IPS-11a (cell line): Measurements from ENCODE around the gene BBS9.

Source experiments
- H3K4me3 ChIP-seq: one replicate; pipeline ENCODE4 v1.5.1; 2013; ENCODE audit warnings: low read depth, low read length, control low read depth

BBS9 gene

DNA sequence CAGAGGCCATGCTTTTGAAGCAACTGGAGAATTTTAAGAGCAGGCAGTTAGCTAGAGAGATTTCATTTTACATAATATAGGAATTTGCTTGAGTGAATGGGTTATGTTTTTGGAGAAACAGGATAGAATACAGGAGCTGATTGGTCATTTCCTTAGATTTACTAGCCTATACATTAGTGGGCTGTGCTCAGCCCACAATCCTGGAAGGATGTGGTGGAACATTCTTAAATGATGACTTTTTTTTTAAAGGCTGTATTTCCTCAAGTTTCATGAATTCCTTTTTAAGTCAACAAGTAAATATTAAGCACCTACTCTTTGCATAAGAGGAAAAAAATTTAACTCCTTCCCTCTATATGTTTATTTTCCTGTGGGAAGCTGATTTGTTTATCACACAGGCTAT is 461.6 kb downstream of the BBS9 start:
- H3K4me3 ChIP-seq = no peak overlapping the region

DNA sequence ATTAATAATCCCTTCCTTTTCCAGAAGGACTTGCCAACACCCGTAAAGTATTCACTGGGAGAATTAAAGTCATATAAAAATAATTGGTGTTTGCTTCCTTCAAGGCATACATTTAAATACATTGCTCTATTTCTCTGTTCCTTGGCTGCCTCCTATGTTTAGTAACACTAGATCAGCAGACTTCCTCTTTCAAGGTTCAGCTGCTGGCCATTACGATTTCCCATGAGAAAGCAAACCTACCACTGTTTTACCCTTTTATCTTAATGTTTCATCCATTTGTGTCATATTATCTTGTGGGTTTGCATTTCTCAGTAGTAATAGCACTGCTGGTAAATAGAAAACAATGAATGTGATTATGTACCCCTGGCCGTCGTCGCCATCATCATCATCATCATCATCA is 462.1 kb downstream of the BBS9 start:
- no peak overlapping the region for H3K4me3 ChIP-seq

DNA sequence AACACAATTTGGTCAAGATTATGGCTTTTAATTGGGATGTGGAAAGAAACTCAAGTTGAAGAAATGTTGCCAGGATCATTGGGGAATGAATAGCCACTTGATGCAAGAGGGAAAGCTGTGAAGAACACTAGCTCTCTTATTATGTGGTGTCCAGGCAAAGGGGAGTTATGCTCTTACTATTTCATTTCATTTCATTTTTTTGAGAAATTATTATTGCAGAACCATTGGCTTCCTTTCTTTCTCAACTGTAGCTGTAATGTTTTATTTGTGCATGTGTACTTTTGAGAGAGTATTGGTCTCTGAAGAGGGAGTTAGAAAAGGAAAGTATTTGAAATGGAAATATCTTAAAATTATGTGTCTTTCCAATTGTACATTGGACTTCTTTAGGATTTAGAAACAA is 463.4 kb downstream of the BBS9 start:
- H3K4me3 ChIP-seq = no peak overlapping the region

DNA sequence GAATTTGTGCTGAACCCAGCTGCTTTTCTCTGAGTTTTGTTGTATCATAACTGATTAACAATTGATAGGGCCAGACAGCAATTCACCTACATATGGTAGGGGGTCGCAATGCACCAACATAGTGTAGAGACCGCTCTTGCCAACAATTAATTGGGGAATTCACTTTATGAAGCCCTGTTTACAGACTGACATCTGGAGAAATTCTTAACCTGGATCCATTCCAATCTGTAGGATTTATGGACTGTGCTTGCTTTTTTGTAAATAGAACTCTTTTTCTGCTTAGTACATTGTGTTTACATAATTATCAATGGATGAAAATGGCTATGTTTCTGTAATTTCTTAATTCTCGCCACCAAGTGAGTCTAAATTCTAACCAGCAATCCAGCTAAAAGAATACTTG is 464.2 kb downstream of the BBS9 start:
- no peak overlapping the region for H3K4me3 ChIP-seq

DNA sequence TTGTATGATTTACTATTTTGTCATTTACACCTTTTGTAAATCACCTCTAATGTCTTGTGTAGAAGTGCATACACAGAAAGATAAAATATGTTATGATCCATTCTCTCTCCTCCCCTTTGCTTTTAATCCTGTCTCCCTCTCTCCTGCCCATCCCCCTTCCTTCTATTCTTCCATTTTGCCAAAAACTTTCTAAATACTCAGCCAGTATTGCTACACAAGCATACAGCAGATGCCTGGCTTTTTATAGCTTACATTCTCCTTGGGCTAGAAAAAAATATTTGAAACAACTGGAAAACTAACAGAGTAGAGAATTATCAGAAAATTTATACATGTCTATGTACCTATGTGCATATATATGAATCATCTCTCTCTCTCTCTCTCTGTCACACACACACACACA is 467.3 kb downstream of the BBS9 start:
- no peak overlapping the region for H3K4me3 ChIP-seq

DNA sequence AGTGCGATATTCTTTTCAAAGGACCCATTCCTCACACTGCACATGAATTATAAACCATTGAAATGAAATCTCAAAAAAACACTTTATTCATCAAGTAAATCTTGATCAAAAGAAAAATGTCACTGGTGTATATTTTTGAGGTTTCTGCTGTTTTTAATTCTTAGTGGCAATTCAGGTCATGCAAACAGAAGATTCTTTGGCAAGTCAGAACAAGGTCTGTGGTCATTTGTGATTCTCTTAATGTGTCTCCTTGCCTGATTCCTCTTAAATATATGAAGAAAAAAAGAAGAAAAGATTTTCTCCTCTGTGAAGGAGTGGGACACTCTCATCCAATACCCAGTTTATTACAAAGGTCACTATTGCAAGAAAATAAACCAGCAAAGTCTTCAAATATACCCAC is 467.8 kb downstream of the BBS9 start:
- no peak overlapping the region for H3K4me3 ChIP-seq

DNA sequence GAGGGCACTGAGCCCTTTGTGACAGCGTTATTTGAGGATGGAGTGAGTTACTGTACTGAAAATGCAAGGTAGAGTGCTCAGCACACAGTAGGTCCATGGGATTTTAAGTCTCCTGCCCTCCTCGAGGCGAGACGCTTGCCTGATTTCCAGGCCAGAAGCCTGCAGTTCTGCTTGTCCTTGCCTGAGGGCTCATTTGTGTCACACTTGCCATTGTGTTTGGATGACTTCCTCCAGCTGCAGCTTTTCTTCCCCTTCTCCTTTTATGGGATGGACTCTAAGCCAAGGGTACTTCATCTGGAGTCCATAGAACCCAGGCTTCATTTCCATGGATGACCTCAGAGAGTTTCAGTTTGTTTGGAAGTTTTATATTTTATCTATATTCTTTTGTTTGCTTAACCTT is 471.7 kb downstream of the BBS9 start:
- H3K4me3 ChIP-seq = no peak overlapping the region

DNA sequence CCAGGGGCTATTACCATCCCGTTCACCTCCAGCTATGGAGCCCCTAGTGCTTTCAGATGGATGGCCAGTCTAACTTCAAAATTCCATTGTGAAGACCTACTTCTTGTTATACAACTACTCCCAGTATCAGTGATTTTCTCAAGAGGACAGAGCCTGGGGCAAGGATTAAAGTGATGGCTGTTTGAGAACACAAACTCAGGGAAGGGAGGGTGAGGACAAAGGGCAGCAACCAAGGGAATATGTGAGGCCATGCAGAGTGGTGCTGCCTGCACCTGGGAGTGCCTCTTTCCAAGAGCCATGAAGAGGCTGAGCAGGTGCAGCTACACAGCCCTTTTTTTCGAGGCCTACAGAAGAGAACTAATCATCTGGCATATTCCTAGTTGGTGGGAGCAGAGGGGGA is 472.5 kb downstream of the BBS9 start:
- H3K4me3 ChIP-seq = no peak overlapping the region

DNA sequence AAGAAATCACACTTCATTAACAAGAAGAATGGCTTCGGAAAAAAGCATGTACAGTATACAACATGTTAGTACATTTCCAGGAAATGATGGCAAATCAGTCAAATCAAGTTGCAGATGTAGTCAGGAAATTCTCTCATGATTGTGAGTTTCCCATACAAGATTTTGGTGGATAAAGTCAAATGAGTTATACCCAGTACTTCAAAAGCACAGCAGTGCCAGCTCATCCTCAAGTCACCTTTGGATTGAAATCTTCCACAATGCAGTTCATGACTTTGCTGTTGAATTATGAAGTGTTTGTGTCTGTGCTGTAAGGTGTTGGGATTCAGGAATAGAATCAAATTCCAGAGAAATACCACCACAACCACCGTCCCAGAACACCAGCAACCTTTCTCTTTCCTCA is 474.7 kb downstream of the BBS9 start:
- H3K4me3 ChIP-seq = no peak overlapping the region

DNA sequence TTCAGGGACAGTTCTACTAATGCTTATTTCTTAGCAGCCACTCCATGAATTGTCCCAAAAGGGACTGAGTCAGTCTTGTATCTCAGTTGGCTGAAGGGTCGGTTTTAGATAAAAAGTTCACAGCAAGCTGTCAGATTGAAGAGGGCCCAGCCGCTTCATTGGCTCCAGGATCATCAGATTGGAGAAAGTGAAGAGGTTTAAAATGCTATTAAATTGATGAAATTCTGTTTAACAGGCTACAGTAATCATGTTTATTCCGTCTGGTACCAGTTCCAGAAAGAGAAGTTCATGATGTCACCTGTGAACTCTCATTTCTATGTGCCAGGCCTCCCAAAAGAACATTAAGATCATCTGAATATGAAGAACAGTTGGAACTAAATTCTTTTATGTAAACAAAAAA is 481.6 kb downstream of the BBS9 start:
- no peak overlapping the region for H3K4me3 ChIP-seq

DNA sequence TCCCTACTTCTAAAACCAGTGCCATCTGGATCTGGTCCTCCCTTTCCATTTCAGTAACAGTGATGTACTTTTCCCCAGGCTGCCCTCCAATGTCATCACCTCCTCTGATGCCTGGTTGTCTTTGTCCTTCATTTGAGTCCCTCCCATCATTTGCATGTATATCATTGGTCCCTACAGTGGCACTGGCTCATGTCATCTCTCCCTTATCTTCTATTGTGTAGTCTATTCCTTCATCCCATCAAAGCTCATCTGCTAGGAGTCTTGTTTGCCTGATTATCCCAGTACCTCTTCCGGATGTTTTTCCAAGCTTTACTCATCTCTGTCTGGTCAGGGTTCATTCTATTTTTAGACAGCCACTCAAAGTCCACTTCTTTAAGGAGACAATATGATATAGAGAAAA is 483.1 kb downstream of the BBS9 start:
- H3K4me3 ChIP-seq = no peak overlapping the region

DNA sequence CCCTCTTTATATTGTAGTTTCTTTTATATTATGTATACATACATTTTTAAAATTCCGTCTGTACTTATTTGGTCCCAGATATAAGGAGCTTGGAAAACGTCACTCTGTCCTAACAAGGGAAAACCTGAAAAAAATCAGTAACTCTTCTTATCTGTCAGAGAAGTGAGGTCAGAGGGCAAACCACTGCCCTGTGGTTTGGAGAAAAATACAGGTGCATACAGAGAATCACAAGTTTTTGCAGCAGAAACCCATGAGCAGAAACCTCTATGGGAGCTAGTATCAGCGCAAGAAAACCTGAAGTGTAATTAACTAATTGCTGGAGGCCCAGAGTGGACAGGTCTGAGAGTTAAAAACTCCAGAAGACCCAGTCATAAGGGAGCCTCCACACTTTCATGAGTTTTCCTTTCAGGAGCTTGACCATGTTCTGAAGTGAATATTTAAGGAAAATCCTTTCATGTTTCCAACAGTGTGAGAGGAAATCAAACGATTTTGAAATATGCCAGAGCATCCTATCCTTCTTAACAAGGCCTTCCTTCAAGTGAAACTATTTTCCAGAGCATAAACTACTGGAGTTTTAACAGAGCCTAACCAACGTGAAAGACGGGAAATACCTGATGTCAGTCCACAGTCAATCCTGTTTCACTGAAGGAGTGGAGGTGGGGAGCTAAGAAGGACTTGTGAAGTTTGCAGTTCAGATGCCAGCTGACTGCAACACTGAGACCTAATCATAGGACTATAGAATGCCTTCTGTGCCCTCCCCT is 485.2 kb downstream of the BBS9 start:
- H3K4me3 ChIP-seq = no peak overlapping the region

DNA sequence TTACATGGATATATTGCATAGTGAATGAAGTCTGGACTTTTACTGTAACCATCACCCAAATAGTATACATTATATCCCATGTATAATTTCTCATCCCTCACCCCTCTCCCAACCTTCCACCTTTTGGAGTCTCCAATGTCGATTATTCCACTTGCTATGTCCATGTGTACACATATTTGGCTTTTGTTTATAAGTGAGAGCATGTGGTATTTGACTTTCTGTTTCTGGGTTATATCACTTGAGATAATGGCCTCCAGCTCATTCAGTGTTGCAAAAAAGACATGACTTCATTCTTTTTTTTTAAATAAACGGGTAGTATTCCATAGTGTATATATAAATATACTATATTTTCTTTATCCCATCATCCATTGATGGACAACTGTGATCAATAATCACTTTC is 487.4 kb downstream of the BBS9 start:
- no peak overlapping the region for H3K4me3 ChIP-seq

DNA sequence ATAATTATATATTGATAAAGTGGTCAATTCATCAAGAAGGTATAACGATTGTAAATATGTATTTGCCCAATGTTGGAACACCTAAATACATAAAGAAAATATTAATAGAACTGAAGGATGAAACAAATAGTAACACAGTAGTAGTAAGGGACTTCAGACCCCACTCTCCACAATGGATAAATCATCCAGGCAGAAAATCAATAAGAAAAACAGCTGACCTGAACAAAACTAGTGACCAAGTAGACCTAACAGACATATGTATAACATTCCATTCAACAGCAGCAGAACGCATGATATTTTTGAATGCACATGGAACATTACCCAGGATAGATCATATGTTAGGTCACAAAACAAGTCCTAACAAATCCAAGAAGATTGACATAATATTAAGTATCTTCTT is 489.9 kb downstream of the BBS9 start:
- no peak overlapping the region for H3K4me3 ChIP-seq

DNA sequence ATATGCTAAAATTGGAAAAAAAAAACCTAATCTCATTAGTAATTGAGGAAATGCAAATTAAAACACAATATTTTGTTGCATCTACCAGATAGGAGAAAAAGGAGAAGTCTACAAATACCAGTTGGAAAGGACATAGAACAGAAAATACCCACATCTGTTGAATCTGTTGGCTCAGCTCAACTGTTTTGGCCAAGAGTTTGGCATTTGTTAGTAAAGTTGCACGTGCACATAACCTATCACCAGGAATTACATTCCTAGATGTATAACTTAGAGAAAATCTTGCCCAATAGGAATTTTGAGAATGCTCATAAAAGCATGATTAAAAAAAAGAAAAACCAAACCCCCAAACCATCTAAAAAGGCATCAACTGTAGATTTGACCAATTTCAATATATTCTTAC is 493.9 kb downstream of the BBS9 start:
- no peak overlapping the region for H3K4me3 ChIP-seq

DNA sequence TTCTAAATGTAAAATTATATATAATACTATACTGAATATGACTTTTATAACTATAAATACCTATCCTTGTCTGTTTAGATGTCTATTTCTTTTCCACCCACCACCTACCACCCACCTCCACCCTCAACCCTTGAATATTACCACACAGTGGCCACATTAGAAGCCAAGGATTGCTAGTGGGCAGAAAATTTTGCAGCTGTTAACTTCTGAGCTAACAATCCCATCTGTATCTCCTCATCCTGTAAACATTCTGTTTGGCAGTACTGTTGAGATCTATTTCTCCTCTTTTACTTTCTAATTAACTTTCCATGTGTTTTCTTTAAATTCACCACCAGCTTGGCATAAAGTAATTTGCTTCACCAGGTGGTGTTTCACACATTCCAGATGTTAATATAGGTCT is 494.9 kb downstream of the BBS9 start:
- H3K4me3 ChIP-seq = no peak overlapping the region

DNA sequence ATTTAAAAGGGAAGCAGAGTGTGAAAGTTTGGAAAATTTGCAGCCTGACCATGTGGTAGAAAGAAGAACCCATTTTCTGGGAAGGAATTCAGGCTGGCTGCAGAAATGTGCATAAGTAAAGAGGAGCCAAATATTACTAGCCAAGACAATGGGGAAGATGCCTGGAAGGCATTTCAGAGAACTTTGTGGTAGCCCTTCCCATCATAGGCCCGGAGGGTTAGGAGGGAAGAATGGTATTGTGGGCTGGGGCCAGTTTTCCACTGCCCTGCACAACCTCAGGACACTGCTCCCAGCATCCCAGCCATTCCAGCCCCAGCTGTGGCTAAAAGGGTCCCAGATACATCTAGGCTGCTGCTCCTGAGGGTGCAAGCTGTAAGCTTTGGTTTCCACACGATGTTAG is 497.5 kb downstream of the BBS9 start:
- no peak overlapping the region for H3K4me3 ChIP-seq

DNA sequence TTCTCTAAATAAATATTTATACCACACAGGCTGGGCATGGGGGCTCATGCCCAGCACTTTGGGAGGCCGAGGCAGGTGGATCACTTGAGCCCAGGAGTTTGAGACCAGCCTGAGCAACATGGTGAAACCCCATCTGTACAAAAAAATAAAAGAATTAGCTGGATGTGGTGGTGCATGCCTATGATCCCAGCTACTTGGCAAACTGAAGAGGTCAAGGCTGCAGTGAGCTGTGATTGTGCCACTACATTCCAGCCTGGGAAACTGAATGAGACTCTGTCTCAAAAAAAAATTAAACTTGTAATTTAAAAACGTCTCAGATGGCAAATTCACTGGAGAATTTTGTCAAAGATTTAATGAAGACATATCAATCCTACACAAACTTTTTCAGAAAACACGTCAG is 498.4 kb downstream of the BBS9 start:
- no peak overlapping the region for H3K4me3 ChIP-seq

DNA sequence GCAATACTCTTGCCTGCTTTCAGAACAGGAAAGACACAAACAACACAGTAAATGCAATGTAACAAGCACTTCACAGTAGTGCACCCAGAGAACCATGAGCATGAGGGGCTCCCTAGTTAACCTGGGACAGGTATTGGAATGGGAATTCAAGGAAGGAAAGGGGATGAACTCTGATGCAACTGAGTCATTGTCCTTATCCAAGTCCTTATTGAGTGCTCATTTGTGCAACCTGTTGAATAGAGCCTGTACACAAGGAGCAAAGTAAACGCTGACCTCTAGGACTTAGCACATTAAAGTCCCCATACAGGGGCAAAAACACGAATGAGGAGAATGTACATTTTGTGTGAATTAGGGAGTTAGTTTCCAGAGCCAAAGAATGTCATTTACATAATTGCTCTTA is 499.5 kb downstream of the BBS9 start:
- H3K4me3 ChIP-seq = no peak overlapping the region

DNA sequence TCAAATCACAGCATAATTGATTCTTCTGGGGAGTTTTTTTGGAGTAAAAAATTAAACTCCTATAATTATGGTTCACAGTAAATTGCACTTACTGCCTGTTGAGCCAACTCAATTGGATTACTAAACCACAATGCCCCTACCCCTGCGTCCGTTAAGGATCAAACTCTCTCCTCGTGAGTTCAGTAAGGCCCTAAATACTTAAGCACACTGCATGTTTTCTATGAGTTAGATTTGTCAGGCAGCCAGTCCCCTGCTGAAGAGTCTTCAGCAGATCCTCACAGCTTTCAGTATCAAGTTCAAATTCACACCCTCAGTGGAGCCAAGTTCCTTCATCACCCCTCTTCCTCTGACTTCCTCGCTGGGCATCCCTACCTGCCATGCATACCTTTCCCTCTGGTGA is 501.0 kb downstream of the BBS9 start:
- no peak overlapping the region for H3K4me3 ChIP-seq

DNA sequence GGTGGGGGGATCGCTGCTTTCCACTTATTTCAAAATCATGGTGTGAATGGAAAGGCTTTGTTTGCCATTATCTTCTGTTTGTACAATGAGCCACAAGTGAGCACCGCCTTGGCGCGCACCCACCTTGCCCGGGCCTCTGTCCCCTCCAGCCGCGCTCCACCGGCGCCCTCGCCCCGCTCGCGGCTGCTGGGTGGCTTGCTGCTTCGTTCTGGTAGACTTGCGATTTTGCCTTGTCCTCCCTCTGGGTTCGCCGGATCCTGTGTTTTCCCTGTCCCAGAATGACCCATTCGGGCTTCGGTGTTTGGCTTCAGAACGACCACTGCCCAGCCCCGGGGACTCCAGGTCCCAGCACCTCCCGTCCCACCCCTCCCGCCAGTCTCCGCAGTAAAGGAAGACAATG is 503.0 kb downstream of the BBS9 start:
- no peak overlapping the region for H3K4me3 ChIP-seq

DNA sequence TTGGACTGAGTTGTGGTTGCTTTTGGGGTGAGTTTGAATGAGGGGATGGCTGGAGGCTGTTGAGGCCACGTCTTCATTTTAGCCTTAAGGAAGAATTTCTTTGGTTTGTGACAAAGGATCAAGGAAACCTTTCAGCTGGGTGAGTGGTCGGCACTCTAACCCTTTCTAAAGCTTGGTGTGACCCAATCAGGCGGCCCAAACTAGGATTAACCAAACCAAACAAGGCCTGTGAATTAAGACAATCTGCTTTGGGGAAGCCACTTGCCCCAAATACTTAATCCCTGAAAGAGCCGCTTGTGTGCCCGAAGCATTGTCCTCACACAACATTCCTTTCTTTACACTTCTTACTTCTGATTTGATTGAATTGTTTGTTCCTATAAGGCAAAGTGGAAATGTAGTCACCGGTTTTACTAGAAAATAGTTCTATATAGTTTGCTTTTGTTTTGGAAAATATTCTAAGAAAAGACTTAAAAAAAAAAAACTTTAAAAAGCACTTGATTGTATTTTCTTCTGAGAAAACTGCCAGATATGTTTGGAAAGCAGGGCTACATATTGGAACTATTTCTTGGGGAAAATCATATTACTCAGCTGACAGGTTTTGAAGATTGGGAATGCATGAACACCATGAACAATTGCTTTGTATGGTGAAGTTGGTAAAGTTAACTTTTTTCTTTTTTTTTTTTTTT is 503.6 kb downstream of the BBS9 start:
- H3K4me3 ChIP-seq = no peak overlapping the region

DNA sequence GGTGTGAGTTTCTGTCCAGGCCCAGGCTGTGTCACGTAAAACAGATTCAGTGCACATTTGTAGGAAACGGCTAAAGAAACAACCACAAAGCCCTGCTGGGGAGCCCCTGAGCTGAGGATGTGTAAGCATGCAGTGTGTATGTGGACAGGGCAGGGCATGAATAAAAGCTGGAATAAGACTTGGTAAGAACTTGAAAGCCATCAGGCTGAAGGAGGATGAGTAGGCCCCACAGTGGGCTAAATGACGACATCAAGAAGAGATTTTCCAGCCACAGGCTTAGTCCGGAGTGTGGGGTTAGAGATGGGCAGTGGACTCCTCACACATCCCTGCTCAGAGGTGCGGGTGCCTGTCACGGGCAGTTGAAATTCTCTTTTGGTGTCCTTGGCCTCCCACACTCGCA is 505.2 kb downstream of the BBS9 start:
- no peak overlapping the region for H3K4me3 ChIP-seq
